ENCODE results near the gene COL15A1. TPM values are rescaled to one million over a fixed set of nuclear protein-coding genes. Genes with fewer than 3 reads are reported as not detected.
A peak's percentile ranks its signal among the peaks of the same experiment; 100 is the strongest.

COL15A1 gene
- total RNA-seq, 1 experiment from 2014 or later, result not detected

DNA sequence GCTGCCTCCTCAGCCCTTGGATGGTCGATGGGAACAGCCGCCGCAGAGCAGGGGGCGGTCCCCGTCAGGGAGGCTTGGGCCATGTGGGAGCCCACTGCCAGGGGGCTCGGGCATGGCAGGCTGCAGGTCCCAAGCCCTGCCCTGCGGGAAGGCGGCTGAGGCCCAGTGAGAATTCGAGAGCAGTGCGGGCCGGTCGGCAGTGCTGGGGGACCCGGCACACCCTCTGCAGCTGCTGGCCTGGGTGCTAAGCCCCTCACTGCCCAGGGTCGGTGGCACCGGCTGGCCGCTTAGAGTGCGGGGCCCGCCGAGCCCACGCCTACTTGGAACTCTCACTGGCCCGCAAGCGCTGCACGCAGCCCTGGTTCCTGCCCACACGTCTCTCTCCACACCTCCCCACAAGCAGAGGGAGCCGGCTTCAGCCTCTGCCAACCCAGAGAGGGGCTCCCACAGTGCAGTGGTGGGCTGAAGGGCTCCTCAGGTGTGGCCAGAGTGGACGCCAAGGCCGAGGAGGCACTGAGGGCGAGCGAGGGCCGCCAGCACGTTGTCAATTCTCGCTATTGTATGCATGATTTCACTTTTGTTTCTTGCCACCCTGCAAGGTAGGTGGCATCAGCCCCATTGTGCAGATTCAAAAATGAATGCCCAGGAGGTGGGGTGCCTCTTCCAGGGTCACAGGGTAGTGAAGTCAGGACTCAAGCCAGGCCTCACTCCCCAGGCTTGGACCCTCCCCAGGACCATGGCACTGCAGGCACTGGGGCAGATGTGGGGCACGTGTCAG is 48.6 kb downstream of the COL15A1 start:
- Histone ChIP-seq H4K20me1 (ENCODE audit: control insufficient read depth, insufficient read depth, insufficient read length) (no peaks in the 10 kb centered on the region), H4K5ac (ENCODE audit: insufficient read length, low read depth, low read length) (no peak overlapping the region), H3K4me1 (ENCODE audit: insufficient read depth, low read length) (no peaks in the 10 kb centered on the region), H2BK15ac (ENCODE audit: low read depth, low read length) (no peak overlapping the region), H3T11ph (ENCODE audit: low read length) (no peak overlapping the region), H3K79me1 (ENCODE audit: insufficient read depth, low read depth, low read length, poor library complexity, severe bottlenecking) (no peaks in the 10 kb centered on the region), H2AK5ac (ENCODE audit: insufficient read length, low read length) (no peak overlapping the region), H2AFZ (ENCODE audit: low read length) (no peak overlapping the region), H4K8ac (replicated peaks; ENCODE audit: insufficient read length, low read depth, low read length) (no peak overlapping the region), H3K23me2 (ENCODE audit: insufficient read length, low read depth, low read length, poor library complexity, severe bottlenecking) (no peaks in the 10 kb centered on the region), H2BK20ac (ENCODE audit: low read depth, low read length, poor library complexity, severe bottlenecking) (no peak overlapping the region), H4K91ac (ENCODE audit: insufficient read length, low read depth, low read length) (no peak overlapping the region), H3K56ac (ENCODE audit: insufficient read length, low read depth, low read length) (no peak overlapping the region), H3K79me2 (ENCODE audit: insufficient read depth, low read length) (no peaks in the 10 kb centered on the region), H3K27ac (ENCODE audit: insufficient read length, low read depth, low read length) (no peak overlapping the region), H2BK120ac (ENCODE audit: low read depth, low read length, poor library complexity, severe bottlenecking) (no peak overlapping the region), H3K9me3 (ENCODE audit: control insufficient read depth, low read depth, low read length) (peaks cover 9% of the 10 kb centered on the region), H3K23ac (ENCODE audit: insufficient read length, low read depth, low read length) (no peak overlapping the region), H3K18ac (ENCODE audit: insufficient read length, low read depth, low read length) (no peak overlapping the region), H2BK5ac (ENCODE audit: insufficient read length, low read length) (no peak overlapping the region), H3K9ac (ENCODE audit: extremely low read depth, insufficient read length, low read length) (no peak overlapping the region), H3K4me2 (ENCODE audit: insufficient read depth, insufficient read length, low read length) (no peak overlapping the region), H3K14ac (ENCODE audit: insufficient read depth, low read length) (no peak overlapping the region), H3K4ac (ENCODE audit: low read depth, low read length) (no peak overlapping the region), H3K27me3 (ENCODE audit: insufficient read depth, low read length) (no peaks in the 10 kb centered on the region), H2BK12ac (ENCODE audit: insufficient read length, low read depth, low read length) (no peak overlapping the region)
- peaks cover 0 to 11% (median 6%) of the 10 kb centered on the region in 3 experiments; a peak in 5 of 7 replicates for H3K36me3 Mint-ChIP-seq (ENCODE audit: insufficient read depth in 1 of 3, low read depth in 3 of 3)
- TF ChIP-seq, protein P1, sequence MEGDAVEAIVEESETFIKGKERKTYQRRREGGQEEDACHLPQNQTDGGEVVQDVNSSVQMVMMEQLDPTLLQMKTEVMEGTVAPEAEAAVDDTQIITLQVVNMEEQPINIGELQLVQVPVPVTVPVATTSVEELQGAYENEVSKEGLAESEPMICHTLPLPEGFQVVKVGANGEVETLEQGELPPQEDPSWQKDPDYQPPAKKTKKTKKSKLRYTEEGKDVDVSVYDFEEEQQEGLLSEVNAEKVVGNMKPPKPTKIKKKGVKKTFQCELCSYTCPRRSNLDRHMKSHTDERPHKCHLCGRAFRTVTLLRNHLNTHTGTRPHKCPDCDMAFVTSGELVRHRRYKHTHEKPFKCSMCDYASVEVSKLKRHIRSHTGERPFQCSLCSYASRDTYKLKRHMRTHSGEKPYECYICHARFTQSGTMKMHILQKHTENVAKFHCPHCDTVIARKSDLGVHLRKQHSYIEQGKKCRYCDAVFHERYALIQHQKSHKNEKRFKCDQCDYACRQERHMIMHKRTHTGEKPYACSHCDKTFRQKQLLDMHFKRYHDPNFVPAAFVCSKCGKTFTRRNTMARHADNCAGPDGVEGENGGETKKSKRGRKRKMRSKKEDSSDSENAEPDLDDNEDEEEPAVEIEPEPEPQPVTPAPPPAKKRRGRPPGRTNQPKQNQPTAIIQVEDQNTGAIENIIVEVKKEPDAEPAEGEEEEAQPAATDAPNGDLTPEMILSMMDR (conservative IDR thresholded peaks at IDR 0.05), result no peak
- peaks cover 15 to 18% of the 10 kb centered on the region in 2 experiments for H3K4me1 Mint-ChIP-seq
- peak; percentile 6 for DNase-seq
- H3K4me3 Mint-ChIP-seq, result no peak overlapping the region
- H3K27ac Mint-ChIP-seq, result no peak overlapping the region
- H3K9me3 Mint-ChIP-seq, result peaks cover 8 to 16% of the 10 kb centered on the region in 2 experiments
- peaks cover 14% of the 10 kb centered on the region for H3K27me3 Mint-ChIP-seq (ENCODE audit: low read depth)
- WGBS (ENCODE audit: extremely low coverage, insufficient read length, low lambda C conversion rate), result no CpG with 5 or more reads among the region's 33 CpGs
